Activated naive CD4-positive, alpha-beta T cell treated with anti-CD3 and anti-CD28 coated beads for 36 hours (primary cell): ENCODE results near the gene TGM6. TPM values are rescaled to one million over a fixed set of nuclear protein-coding genes. Genes with fewer than 3 reads are reported as not detected.

Experiments used
- CTCF ChIA-PET: fragments of 350-600 bp; sonication (Branson Sonifier 250); formaldehyde crosslinking; loops from one replicate; lab custom pipeline; 2021; ENCODE audit warnings: antibody characterized with exemption; lab: Charles Lee
- DNase-seq: peaks from one replicate; pipeline ENCODE4 v3.0.0-alpha.2; 2020
- H3K27ac Mint-ChIP-seq: one replicate; pipeline ENCODE4 v1.8.0; 2021; ENCODE audit warnings: mild to moderate bottlenecking, mixed read lengths
- H3K27me3 Mint-ChIP-seq: one replicate; pipeline ENCODE4 v1.8.0; 2021; ENCODE audit warnings: low read depth, mixed read lengths
- H3K36me3 Mint-ChIP-seq: one replicate; pipeline ENCODE4 v1.8.0; 2021; ENCODE audit warnings: low read depth, mixed read lengths
- H3K4me1 Mint-ChIP-seq: one replicate; pipeline ENCODE4 v1.8.0; 2021; ENCODE audit warnings: low read depth, mixed read lengths
- H3K4me3 Mint-ChIP-seq: one replicate; pipeline ENCODE4 v1.8.0; 2021; ENCODE audit warnings: mild to moderate bottlenecking, moderate library complexity, mixed read lengths
- H3K9me3 Mint-ChIP-seq: one replicate; pipeline ENCODE4 v1.8.0; 2021; ENCODE audit warnings: mixed read lengths
- intact Hi-C: fragments of 100-400 bp; cut with micrococcal nuclease; formaldehyde crosslinking; loops from one replicate; pipeline ENCODE4 v1.15.1; 2023
- total RNA-seq, 2 experiments: library from RNA; stranded (reverse); gene quantifications; one replicate each; pipeline ENCODE4 v1.2.3, GENCODE V29; 2021

TGM6 gene
- total RNA-seq, 2 experiments from 2014 or later: not detected

DNA sequence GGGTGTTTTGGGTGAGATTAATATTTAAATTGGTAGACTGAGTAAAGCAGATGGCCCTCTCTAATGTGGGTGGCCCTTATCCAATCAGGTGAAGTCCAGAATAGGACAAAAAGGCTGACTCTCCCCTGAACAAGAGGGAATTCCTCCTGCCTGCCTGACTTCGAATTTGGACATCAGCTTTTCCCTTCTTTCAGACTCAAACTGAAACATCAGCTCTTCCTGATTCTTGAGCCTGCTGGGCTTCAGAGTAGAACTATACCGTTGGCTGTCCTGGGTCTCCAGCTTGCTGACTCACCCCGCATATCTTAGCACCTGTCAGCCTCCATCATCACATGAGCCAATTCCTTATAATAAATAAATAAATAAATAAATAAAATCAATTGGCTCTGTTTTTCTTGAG is 15.0 kb upstream of the TGM6 start:
- H3K36me3 Mint-ChIP-seq: no peaks in the 10 kb centered on the region
- H3K9me3 Mint-ChIP-seq: peaks cover 13% of the 10 kb centered on the region
- CTCF ChIA-PET: interaction anchor here (0.8 kb wide), 1 partner anchor 87 kb away, joined by 3 read pairs; no protein-coding TSS in a partner anchor
- no peak overlapping the region for H3K4me3 Mint-ChIP-seq
- no peaks in the 10 kb centered on the region for H3K4me1 Mint-ChIP-seq
- H3K27me3 Mint-ChIP-seq: peaks cover 17% of the 10 kb centered on the region
- DNase-seq: no peak
- intact Hi-C loops: no loop called here
- no peak overlapping the region for H3K27ac Mint-ChIP-seq

DNA sequence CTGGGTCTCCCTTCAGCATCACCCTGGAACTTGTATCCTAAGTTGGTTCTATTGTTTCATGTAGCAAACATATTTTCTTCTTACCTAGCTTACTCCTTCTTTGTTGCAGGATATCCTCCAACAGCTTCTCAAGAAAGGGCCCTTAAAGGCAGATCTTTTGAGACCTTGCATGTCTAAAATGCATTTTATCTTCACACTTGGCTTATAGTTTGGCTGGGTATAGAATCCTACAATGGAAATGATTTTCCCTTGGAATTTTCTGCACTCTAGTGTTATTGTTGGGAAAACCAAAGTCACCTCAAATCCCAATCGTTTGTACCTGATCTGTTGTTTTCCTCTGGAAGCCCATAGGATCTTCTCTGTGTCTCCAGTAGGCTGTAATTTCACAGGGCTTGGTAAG is 12.1 kb upstream of the TGM6 start:
- Mint-ChIP-seq H3K27me3 (peaks cover 31% of the 10 kb centered on the region), H3K9me3 (peaks cover 2% of the 10 kb centered on the region), H3K27ac (no peak overlapping the region), H3K36me3 (no peaks in the 10 kb centered on the region), H3K4me1 (no peaks in the 10 kb centered on the region), H3K4me3 (no peak overlapping the region)
- CTCF ChIA-PET: interaction anchor here (1.1 kb wide), 1 partner anchor 18 kb away, joined by 4 read pairs; no protein-coding TSS in a partner anchor
- no peak for DNase-seq
- intact Hi-C loops: no loop called here

DNA sequence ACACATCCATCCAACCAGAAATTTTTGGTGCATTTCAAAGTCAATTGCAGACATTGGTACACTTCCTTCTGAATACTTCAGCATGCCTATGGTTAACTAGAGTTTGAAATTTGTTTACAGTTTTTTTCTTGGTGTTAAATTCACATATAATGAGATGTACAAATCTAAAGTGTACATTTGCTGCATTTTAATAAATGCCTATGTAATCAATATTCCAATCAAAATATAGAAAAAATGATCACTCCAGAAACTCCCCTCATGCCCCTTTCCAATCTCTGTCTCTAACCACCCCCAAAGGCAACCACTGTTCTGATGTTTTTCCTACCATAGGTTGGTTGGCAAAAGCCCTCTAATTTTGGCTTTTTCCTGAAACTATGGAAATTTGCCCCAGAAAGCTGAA is 7.6 kb upstream of the TGM6 start:
- Mint-ChIP-seq H3K9me3 (peaks cover 2% of the 10 kb centered on the region), H3K4me3 (no peak overlapping the region), H3K4me1 (no peaks in the 10 kb centered on the region), H3K27me3 (peaks cover 31% of the 10 kb centered on the region), H3K36me3 (no peaks in the 10 kb centered on the region), H3K27ac (no peak overlapping the region)
- CTCF ChIA-PET: interaction anchor here (1.0 kb wide), 1 partner anchor 23 kb away, joined by 3 read pairs; no protein-coding TSS in a partner anchor
- intact Hi-C loops: no loop called here
- no peak for DNase-seq

DNA sequence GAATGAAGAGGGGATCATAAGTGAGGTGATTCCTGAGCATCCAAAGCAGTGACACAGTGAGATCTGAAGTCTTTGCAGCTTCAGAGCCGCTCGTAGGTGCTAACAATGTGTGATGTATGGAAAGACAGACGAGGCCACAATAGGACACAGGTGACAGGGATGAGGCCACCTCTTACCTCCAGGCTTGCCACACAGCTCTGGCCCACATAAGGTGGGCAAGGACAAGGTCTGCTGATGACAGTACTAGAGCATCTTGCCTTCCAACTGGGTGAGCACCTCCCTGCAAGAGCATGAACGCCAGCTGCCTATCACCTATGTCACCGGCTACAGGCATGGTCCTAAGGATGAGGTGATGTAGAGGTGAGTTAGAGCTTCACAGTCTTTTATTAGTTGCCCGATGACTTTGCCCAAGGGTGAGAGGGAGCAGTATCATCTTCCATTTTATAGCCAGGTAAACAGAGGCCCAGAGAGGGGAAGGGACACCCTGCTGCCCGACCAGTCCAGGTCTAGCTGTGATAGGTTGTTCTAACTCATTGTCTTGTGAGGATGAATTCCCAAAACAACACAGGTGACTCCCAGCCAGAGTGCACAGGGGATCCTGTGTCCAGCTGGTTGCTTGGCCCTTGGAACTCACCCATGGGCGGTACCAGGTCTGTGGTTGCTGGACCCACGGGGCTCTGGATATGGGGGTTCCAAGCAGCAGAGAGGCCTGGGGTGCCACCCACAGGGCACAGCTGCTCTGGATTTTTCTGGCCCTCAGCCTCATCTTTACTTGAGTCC is 6.2 kb upstream of the TGM6 start:
- peaks cover 35% of the 10 kb centered on the region for H3K27me3 Mint-ChIP-seq
- H3K4me1 Mint-ChIP-seq: peaks cover 12% of the 10 kb centered on the region
- H3K36me3 Mint-ChIP-seq: no peaks in the 10 kb centered on the region
- H3K4me3 Mint-ChIP-seq: no peak overlapping the region
- intact Hi-C loops: no loop called here
- H3K27ac Mint-ChIP-seq: no peak overlapping the region
- no peaks in the 10 kb centered on the region for H3K9me3 Mint-ChIP-seq
- CTCF ChIA-PET: interaction anchor here (0.9 kb wide), 1 partner anchor 12 kb away, joined by 3 read pairs; no protein-coding TSS in a partner anchor
- no peak for DNase-seq

DNA sequence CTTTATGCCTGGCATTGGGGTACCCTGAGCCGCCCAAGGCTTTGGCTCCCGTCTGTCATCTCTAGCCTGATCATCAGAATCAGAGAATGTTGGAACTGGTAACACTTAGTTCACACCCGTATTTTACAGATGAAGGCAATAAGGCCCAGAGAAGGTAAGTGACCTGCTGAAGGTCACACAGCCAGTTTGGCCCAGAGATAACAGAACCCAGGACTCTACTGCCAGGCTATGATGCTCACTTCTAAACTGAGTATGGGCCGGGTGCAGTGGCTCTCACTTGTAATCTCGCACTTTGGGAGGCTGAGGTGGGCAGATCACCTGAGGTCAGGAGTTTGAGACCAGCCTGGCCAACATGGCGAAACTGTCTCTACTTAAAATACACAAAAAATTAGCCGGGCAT is 1.8 kb upstream of the TGM6 start:
- CTCF ChIA-PET: interaction anchor here (1.0 to 1.6 kb wide), 3 partner anchors 9 to 186 kb away, joined by 3 to 7 read pairs (median 6); no protein-coding TSS in a partner anchor
- no peak for DNase-seq
- no peaks in the 10 kb centered on the region for H3K36me3 Mint-ChIP-seq
- peaks cover 13% of the 10 kb centered on the region for H3K27me3 Mint-ChIP-seq
- no peak overlapping the region for H3K4me3 Mint-ChIP-seq
- no peaks in the 10 kb centered on the region for H3K9me3 Mint-ChIP-seq
- intact Hi-C loops: no loop called here
- H3K4me1 Mint-ChIP-seq: peaks cover 17% of the 10 kb centered on the region
- no peak overlapping the region for H3K27ac Mint-ChIP-seq

DNA sequence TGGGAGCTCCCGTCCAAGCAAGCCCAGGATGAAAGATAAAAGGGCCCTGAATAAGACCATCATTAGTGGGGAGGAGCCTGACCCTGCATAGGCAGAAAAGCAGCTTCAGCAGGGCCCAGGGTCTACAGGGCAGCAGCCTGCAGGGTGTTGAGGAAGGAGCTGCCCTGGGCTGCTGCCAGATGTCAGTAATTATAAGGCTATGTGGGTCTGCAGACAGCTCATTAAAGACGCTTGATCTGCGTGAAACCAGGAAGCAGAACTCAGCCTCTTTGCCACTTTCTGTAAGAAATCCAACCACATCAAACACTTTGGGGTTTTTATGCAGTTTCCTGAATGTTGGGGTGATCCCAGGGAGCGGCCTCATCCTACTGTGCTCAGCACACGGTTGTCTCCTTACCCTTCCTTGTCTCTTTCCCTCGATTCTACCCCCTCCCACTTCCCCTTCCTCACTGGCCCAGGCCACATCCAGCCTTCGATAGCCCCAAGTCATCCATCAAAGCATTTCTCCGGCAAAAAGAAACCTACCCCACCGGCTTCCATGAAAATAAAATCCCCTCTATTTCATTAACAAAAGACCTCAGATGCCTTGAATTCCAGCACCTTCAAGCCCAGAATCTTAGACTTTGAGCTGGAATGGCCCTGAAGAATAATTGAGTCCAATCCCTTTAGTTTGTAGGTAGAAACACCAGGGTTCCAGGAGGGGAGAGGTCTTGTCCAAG is 1.0 kb upstream of the TGM6 start:
- H3K27ac Mint-ChIP-seq: no peak overlapping the region
- intact Hi-C loops: no loop called here
- H3K9me3 Mint-ChIP-seq: no peaks in the 10 kb centered on the region
- no peak overlapping the region for H3K4me3 Mint-ChIP-seq
- CTCF ChIA-PET: interaction anchor here (1.6 kb wide), 1 partner anchor 73 kb away, joined by 6 read pairs; no protein-coding TSS in a partner anchor
- DNase-seq: peak; percentile 54
- peaks cover 17% of the 10 kb centered on the region for H3K4me1 Mint-ChIP-seq
- no peaks in the 10 kb centered on the region for H3K36me3 Mint-ChIP-seq
- H3K27me3 Mint-ChIP-seq: peaks cover 13% of the 10 kb centered on the region

DNA sequence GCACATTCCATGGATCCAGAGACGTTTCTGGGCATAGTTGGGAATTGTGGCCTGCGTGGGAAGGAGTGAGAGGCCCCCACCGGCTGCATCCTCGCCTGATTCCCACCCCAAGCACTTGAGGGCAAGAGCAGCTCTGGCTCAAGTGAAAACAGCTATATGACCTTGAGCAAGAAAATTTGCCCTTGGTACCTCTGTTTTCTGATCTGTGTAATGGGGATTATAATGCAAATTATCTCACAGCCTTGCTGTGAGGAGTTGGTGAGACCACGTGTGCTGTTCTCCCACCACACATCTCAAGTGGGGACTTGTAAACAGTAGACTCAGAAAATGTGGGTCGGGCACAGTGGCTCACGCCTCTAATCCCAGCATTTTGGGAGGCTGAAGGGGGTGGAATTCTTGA is 602 bp downstream of the TGM6 start:
- CTCF ChIA-PET: no interaction called here
- intact Hi-C loops: no loop called here
- no peaks in the 10 kb centered on the region for H3K36me3 Mint-ChIP-seq
- H3K4me1 Mint-ChIP-seq: peaks cover 17% of the 10 kb centered on the region
- H3K9me3 Mint-ChIP-seq: no peaks in the 10 kb centered on the region
- H3K27me3 Mint-ChIP-seq: peaks cover 9% of the 10 kb centered on the region
- no peak overlapping the region for H3K4me3 Mint-ChIP-seq
- no peak overlapping the region for H3K27ac Mint-ChIP-seq
- no peak for DNase-seq

DNA sequence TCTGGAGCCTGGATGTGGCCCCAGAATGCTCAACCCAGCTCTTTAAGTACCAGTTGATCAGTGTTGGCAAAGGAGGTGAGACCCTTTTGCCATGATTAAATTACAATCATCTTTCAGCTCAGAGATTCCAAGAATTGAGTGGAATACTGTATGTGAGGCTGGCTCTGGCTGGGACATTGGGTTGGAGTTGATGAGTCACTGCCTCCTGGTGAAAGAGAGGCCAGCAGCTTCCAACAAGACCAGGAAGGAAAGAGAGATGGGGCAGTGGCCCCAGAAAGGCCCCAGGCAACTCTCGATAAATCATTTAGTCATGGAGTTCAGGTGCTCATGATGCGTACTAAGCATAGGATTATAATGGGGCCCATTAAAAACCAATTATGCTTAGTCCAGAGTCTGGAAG is 2.1 kb downstream of the TGM6 start:
- no peak for DNase-seq
- CTCF ChIA-PET: interaction anchor here (0.6 kb wide), 2 partner anchors 211 to 874 kb away, joined by 3 read pairs; no protein-coding TSS in a partner anchor
- no peak overlapping the region for H3K4me3 Mint-ChIP-seq
- H3K27ac Mint-ChIP-seq: no peak overlapping the region
- H3K9me3 Mint-ChIP-seq: no peaks in the 10 kb centered on the region
- peaks cover 5% of the 10 kb centered on the region for H3K27me3 Mint-ChIP-seq
- H3K4me1 Mint-ChIP-seq: peaks cover 21% of the 10 kb centered on the region
- intact Hi-C loops: no loop called here
- no peaks in the 10 kb centered on the region for H3K36me3 Mint-ChIP-seq

DNA sequence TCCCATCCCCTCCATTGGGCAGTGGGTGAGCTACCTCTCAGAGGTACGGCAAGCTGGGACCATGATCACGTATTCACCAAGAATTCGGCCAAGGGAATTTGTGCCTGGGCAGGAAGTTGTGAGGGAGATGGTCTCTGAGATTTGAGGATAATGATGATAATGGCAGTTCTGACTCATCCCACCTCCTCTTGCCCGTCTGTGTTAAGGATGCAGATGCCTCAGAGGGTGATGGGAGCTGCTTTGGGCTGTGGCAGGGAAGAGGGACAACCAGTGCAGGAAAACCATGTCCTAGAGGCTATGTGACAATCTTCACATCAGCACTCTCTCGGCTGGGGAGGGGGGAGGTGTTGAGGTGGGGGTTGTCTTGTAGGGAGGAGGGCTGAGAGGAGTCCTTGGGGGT is 4.3 kb downstream of the TGM6 start:
- no peak overlapping the region for H3K27ac Mint-ChIP-seq
- H3K4me1 Mint-ChIP-seq: peaks cover 4% of the 10 kb centered on the region
- intact Hi-C loops: no loop called here
- peaks cover 6% of the 10 kb centered on the region for H3K9me3 Mint-ChIP-seq
- H3K27me3 Mint-ChIP-seq: no peaks in the 10 kb centered on the region
- no peaks in the 10 kb centered on the region for H3K36me3 Mint-ChIP-seq
- DNase-seq: no peak
- no peak overlapping the region for H3K4me3 Mint-ChIP-seq
- CTCF ChIA-PET: interaction anchor here (1.0 kb wide), 1 partner anchor 68 kb away, joined by 3 read pairs; no protein-coding TSS in a partner anchor

DNA sequence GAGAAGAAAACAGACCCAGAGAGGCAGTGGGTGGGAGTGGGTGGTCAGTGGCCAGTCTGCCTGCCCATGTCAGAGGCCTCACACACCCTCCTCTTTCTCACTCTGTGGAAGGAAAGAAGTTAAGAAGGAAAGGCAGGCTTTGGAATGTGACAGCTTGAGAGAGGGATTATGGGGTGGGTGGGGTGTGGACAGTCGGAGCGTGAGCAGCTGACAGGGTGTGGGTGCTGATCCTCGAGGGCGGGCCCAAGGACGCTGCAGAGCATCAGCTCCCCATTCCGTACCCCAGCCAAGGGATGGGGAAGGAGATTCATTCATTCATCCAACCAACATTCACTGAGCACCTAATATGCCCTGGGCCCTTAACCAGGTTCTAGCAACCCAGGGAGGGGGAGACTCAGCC is 4.8 kb downstream of the TGM6 start:
- no peaks in the 10 kb centered on the region for H3K27me3 Mint-ChIP-seq
- CTCF ChIA-PET: interaction anchor here (1.0 kb wide), 1 partner anchor 68 kb away, joined by 3 read pairs; no protein-coding TSS in a partner anchor
- intact Hi-C loops: no loop called here
- H3K27ac Mint-ChIP-seq: no peak overlapping the region
- H3K9me3 Mint-ChIP-seq: peaks cover 6% of the 10 kb centered on the region
- peaks cover 4% of the 10 kb centered on the region for H3K4me1 Mint-ChIP-seq
- no peaks in the 10 kb centered on the region for H3K36me3 Mint-ChIP-seq
- no peak for DNase-seq
- H3K4me3 Mint-ChIP-seq: no peak overlapping the region

DNA sequence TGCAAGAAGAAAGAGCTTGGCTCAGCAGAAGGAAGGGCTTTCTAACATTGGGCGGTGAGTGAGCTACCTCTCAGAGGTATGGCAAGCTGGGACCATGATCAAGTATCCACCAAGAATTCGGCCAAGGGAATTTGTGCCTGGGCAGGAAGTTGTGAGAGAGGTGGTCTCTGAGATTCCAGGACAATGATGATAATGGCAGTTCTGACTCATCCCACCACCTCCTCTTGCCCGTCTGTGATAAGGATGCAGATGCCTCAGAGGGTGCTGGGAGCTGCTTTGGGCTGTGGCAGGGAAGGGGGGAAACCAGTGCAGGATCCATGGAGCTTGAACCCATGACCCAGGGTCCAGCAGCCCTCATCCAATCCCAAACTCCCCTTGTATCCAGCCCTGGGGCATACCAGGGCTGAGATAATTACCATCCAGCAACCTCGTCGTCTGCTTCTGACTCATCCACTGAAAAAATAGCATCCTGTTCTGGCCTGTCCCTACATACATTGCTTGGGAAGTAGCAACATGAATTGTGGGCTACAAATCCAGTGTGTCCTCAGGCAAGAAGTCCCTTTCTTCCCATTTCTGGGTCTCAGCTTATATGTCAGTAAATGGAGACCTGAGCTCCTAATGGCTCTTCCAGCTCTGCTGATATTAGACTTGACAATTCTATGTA is 5.9 kb downstream of the TGM6 start:
- no peaks in the 10 kb centered on the region for H3K27me3 Mint-ChIP-seq
- DNase-seq: no peak
- H3K9me3 Mint-ChIP-seq: peaks cover 6% of the 10 kb centered on the region
- H3K27ac Mint-ChIP-seq: no peak overlapping the region
- H3K36me3 Mint-ChIP-seq: no peaks in the 10 kb centered on the region
- CTCF ChIA-PET: interaction anchor here (0.6 to 3.2 kb wide), 19 partner anchors 8 to 203 kb away, joined by 3 to 28 read pairs (median 4); partner anchors contain the start of gene ZNF343
- intact Hi-C loops: loop anchor here (1.0 kb wide), 1 partner anchor 66 kb away; no protein-coding TSS in a partner anchor
- H3K4me3 Mint-ChIP-seq: no peak overlapping the region
- H3K4me1 Mint-ChIP-seq: peaks cover 4% of the 10 kb centered on the region

DNA sequence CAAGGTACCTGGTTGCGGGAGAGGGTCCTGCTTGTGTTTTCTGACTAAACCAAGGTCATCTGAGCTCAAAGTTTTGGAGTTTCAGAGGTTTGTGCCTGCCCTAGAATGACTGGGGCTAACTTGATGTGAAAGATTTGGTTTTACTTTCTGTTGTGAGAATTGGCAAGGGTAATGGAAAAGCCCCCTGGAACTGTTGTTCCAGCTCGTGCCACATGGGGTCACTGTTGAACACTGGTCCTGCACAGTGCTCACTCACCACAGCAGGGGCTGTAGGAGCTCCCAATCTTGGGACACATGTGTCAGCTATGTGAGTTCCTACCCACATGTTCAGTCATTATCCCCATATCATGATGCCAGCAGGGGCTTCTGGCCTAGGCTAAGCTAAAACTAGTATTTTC is 6.5 kb downstream of the TGM6 start:
- intact Hi-C loops: loop anchor here (1.0 kb wide), 1 partner anchor 65 kb away; no protein-coding TSS in a partner anchor
- Mint-ChIP-seq H3K27me3 (no peaks in the 10 kb centered on the region), H3K36me3 (no peaks in the 10 kb centered on the region), H3K9me3 (peaks cover 6% of the 10 kb centered on the region), H3K4me3 (no peak overlapping the region), H3K27ac (no peak overlapping the region), H3K4me1 (peaks cover 4% of the 10 kb centered on the region)
- CTCF ChIA-PET: interaction anchor here (0.6 to 3.2 kb wide), 21 partner anchors 9 to 204 kb away, joined by 3 to 28 read pairs (median 4); partner anchors contain the start of gene ZNF343
- peak; percentile 74 for DNase-seq
